Daoy (cell line): Measurements from ENCODE around the gene RABL3. TPM values are rescaled to one million over a fixed set of nuclear protein-coding genes. Genes with fewer than 3 reads are reported as not detected.
A peak's percentile ranks its signal among the peaks of the same experiment; 100 is the strongest.
"Not testable (repeated sequence)": the region's sequence is repeated elsewhere in the genome, so short reads cannot be mapped to it uniquely, and the experiment has no call there.

Source experiments
- DNase-seq: peaks from one replicate; pipeline ENCODE4 v3.0.0-alpha.2; 2015; ENCODE audit warnings: low read depth
- total RNA-seq: library from RNA; depleted of rRNA; stranded (reverse); fragments of >200 nt; shearing (Covaris generic); gene quantifications from 2 replicates; pipeline ENCODE4 v1.2.3, GENCODE V29; 2014

Gene RABL3
- total RNA-seq, 1 experiment from 2014 or later = 33.8 TPM

- DNase-seq = no peak
Measured at GRCh38 chr3:120745466-120745865, 3.1 kb upstream of the RABL3 start.

- peak; percentile 22 for DNase-seq
Measured at GRCh38 chr3:120743556-120744195, 1.4 kb upstream of the RABL3 start.

GRCh38 chr3:120742849-120743365 lies 591 bp upstream of the RABL3 start:
- DNase-seq = peak; percentile 33

- no peak for DNase-seq
Measured at GRCh38 chr3:120741837-120742197, 499 bp downstream of the RABL3 start.

- DNase-seq = no peak
Measured at GRCh38 chr3:120741320-120741719, 996 bp downstream of the RABL3 start.

GRCh38 chr3:120738006-120738405 lies 4.3 kb downstream of the RABL3 start:
- not testable (repeated sequence) for DNase-seq

GRCh38 chr3:120730576-120731542 lies 11.5 kb downstream of the RABL3 start:
- DNase-seq = no peak

GRCh38 chr3:120726791-120727190 lies 15.5 kb downstream of the RABL3 start:
- DNase-seq = no peak

GRCh38 chr3:120719167-120719834 lies 23.0 kb downstream of the RABL3 start:
- not testable (repeated sequence) for DNase-seq

- no peak for DNase-seq
Measured at GRCh38 chr3:120713262-120713661, 29.1 kb downstream of the RABL3 start.

GRCh38 chr3:120710369-120710768 lies 31.9 kb downstream of the RABL3 start:
- no peak for DNase-seq

- no peak for DNase-seq
Measured at GRCh38 chr3:120708408-120708807, 33.9 kb downstream of the RABL3 start.

- DNase-seq = no peak
Measured at GRCh38 chr3:120706950-120707349, 35.4 kb downstream of the RABL3 start.

GRCh38 chr3:120705884-120706582 lies 36.3 kb downstream of the RABL3 start:
- no peak for DNase-seq

- DNase-seq = no peak
Measured at GRCh38 chr3:120699333-120699732, 43.0 kb downstream of the RABL3 start.

GRCh38 chr3:120693439-120694171 lies 48.7 kb downstream of the RABL3 start:
- no peak for DNase-seq

GRCh38 chr3:120689395-120689794 lies 52.9 kb downstream of the RABL3 start:
- no peak for DNase-seq

- DNase-seq = no peak
Measured at GRCh38 chr3:120688121-120688520, 54.2 kb downstream of the RABL3 start.

GRCh38 chr3:120685411-120685810 lies 56.9 kb downstream of the RABL3 start:
- no peak for DNase-seq

- no peak for DNase-seq
Measured at GRCh38 chr3:120684896-120685295, 57.4 kb downstream of the RABL3 start.
